HEK293 (cell line): ENCODE data around the gene TTC39A.

ENCODE experiments used
- CTCF ChIA-PET: fragments of 350-600 bp; formaldehyde crosslinking; extraction: SDS; loops from one replicate; lab custom pipeline; 2021; ENCODE audit warnings: antibody characterized with exemption; lab: Yijun Ruan, JAX
- POLR2A ChIA-PET: fragments of 300-600 bp; formaldehyde crosslinking; extraction: SDS; loops from one replicate; lab custom pipeline; 2020; ENCODE audit warnings: antibody characterized with exemption, inconsistent platforms; lab: Yijun Ruan, JAX
- H3K27ac ChIP-seq: fragments of 200-500 bp; sonication (Bioruptor generic); 2 replicates; pipeline ENCODE4 v1.5.1; 2014; ENCODE audit warnings: low read depth, low read length, control low read depth, inconsistent platforms; ENCODE audit errors: extremely low read depth
- H3K36me3 ChIP-seq, 2 experiments: fragments of 200-500 bp in 1 of 2; sonication (Bioruptor generic) in 1 of 2; 1 replicate in 1 of 2; 2 replicates in 1 of 2; pipeline ENCODE4 v1.5.1; 2014 to 2017; ENCODE audit warnings: inconsistent platforms in 2 of 2, low read length in 2 of 2; ENCODE audit not compliant: control insufficient read depth in 2 of 2, insufficient read depth in 1 of 2
- H3K4me1 ChIP-seq: fragments of 200-500 bp; sonication (Bioruptor generic); 2 replicates; pipeline ENCODE4 v1.5.1; 2014; ENCODE audit warnings: mild to moderate bottlenecking, low read length, inconsistent platforms; ENCODE audit not compliant: control insufficient read depth, insufficient read depth
- H3K4me3 ChIP-seq: 2 replicates; pipeline ENCODE4 v1.5.1; 2011; ENCODE audit warnings: low read depth, mild to moderate bottlenecking, control low read depth, low read length, moderate library complexity
- H3K9me3 ChIP-seq: fragments of 200-500 bp; sonication (Bioruptor generic); 2 replicates; pipeline ENCODE4 v1.5.1; 2014; ENCODE audit warnings: low read depth, low read length, inconsistent platforms; ENCODE audit not compliant: control insufficient read depth, insufficient read depth
- GLIS1 ChIP-seq: fragments of 450-650 bp; formaldehyde crosslinking; IDR thresholded peaks from 2 replicates; pipeline ENCODE4 v1.5.1; 2016; ENCODE audit warnings: missing biosample characterization, missing genetic modification characterization
- MEIS1 ChIP-seq: sonication (generic); formaldehyde crosslinking; IDR thresholded peaks from 2 replicates; pipeline ENCODE4 v1.8.1; 2022; ENCODE audit warnings: missing genetic modification reagents, mild to moderate bottlenecking, borderline replicate concordance
- SETDB1 ChIP-seq: IDR thresholded peaks from one replicate; pipeline ENCODE4 v1.6.1; 2017; ENCODE audit warnings: mild to moderate bottlenecking, low read length, moderate library complexity, mixed read lengths; ENCODE audit not compliant: insufficient read length
- SP3 ChIP-seq: fragments of 450-650 bp; formaldehyde crosslinking; IDR thresholded peaks from 2 replicates; pipeline ENCODE4 v1.5.1; 2016; ENCODE audit warnings: missing biosample characterization, missing genetic modification characterization
- TCF7L2 ChIP-seq: IDR thresholded peaks from 2 replicates; pipeline ENCODE4 v1.6.1; 2011; ENCODE audit warnings: low read depth, mild to moderate bottlenecking, inconsistent platforms, low read length, moderate library complexity, borderline replicate concordance
- ZBTB1 ChIP-seq: fragments of 450-650 bp; formaldehyde crosslinking; IDR thresholded peaks from 2 replicates; pipeline ENCODE4 v1.5.1; 2016; ENCODE audit warnings: missing biosample characterization, missing genetic modification characterization
- ZFP37 ChIP-seq: fragments of 450-650 bp; formaldehyde crosslinking; IDR thresholded peaks from 2 replicates; pipeline ENCODE4 v1.5.1; 2016; ENCODE audit warnings: missing biosample characterization, missing genetic modification characterization
- ZNF155 ChIP-seq: fragments of 450-650 bp; formaldehyde crosslinking; IDR thresholded peaks from 2 replicates; pipeline ENCODE4 v1.5.1; 2016; ENCODE audit warnings: missing biosample characterization, missing genetic modification characterization
- ZNF169 ChIP-seq: fragments of 450-650 bp; formaldehyde crosslinking; IDR thresholded peaks from 2 replicates; pipeline ENCODE4 v1.5.1; 2016; ENCODE audit warnings: missing biosample characterization, missing genetic modification characterization
- ZNF19 ChIP-seq: fragments of 450-650 bp; formaldehyde crosslinking; IDR thresholded peaks from 2 replicates; pipeline ENCODE4; 2016; ENCODE audit warnings: missing biosample characterization, missing genetic modification characterization, low read depth
- ZNF394 ChIP-seq: fragments of 450-650 bp; formaldehyde crosslinking; IDR thresholded peaks from 2 replicates; pipeline ENCODE4 v1.5.1; 2016; ENCODE audit warnings: missing biosample characterization, missing genetic modification characterization, mild to moderate bottlenecking, moderate library complexity, borderline replicate concordance
- ZNF558 ChIP-seq: fragments of 450-650 bp; formaldehyde crosslinking; IDR thresholded peaks from 2 replicates; pipeline ENCODE4 v1.5.1; 2016; ENCODE audit warnings: missing biosample characterization, missing genetic modification characterization
- ZNF560 ChIP-seq: fragments of 450-650 bp; formaldehyde crosslinking; IDR thresholded peaks from 2 replicates; pipeline ENCODE4 v1.5.1; 2017; ENCODE audit warnings: missing biosample characterization, missing genetic modification characterization, borderline replicate concordance
- ZNF571 ChIP-seq: fragments of 450-650 bp; formaldehyde crosslinking; IDR thresholded peaks from 2 replicates; pipeline ENCODE4 v1.5.0; 2017; ENCODE audit warnings: missing biosample characterization, missing genetic modification characterization
- ZNF610 ChIP-seq: fragments of 450-650 bp; formaldehyde crosslinking; IDR thresholded peaks from 2 replicates; pipeline ENCODE4 v1.5.1; 2016; ENCODE audit warnings: missing biosample characterization, missing genetic modification characterization, borderline replicate concordance
- ZNF626 ChIP-seq: fragments of 450-650 bp; sonication (Bioruptor Pico); formaldehyde crosslinking; IDR thresholded peaks from 2 replicates; pipeline ENCODE4 v1.5.1; 2018; ENCODE audit warnings: missing biosample characterization, missing genetic modification characterization, inconsistent platforms
- TF ChIP-seq, protein P1 (sequence below): sonication (generic); formaldehyde crosslinking; IDR thresholded peaks from 2 replicates; pipeline ENCODE4 v1.8.1; 2022; ENCODE audit warnings: mild to moderate bottlenecking, moderate library complexity, missing genetic modification reagents
- TF ChIP-seq, protein P2 (sequence below): fragments of 450-650 bp; formaldehyde crosslinking; IDR thresholded peaks from 2 replicates; pipeline ENCODE4 v1.5.1; 2016; ENCODE audit warnings: missing biosample characterization, missing genetic modification characterization
- TF ChIP-seq, protein P3 (sequence below): fragments of 450-650 bp; formaldehyde crosslinking; IDR thresholded peaks from 2 replicates; pipeline ENCODE4 v1.5.1; 2016; ENCODE audit warnings: missing biosample characterization, missing genetic modification characterization
- TF ChIP-seq, protein P4 (sequence below): fragments of 450-650 bp; formaldehyde crosslinking; IDR thresholded peaks from 2 replicates; pipeline ENCODE4 v1.5.1; 2016; ENCODE audit warnings: missing biosample characterization, missing genetic modification characterization
- TF ChIP-seq, protein P5 (sequence below): fragments of 450-650 bp; formaldehyde crosslinking; IDR thresholded peaks from 2 replicates; pipeline ENCODE4 v1.5.1; 2016; ENCODE audit warnings: missing biosample characterization, missing genetic modification characterization
- TF ChIP-seq, protein P6 (sequence below): fragments of 450-650 bp; formaldehyde crosslinking; IDR thresholded peaks from 2 replicates; pipeline ENCODE4 v1.5.1; 2016; ENCODE audit warnings: missing biosample characterization, missing genetic modification characterization, borderline replicate concordance

The TTC39A gene

DNA sequence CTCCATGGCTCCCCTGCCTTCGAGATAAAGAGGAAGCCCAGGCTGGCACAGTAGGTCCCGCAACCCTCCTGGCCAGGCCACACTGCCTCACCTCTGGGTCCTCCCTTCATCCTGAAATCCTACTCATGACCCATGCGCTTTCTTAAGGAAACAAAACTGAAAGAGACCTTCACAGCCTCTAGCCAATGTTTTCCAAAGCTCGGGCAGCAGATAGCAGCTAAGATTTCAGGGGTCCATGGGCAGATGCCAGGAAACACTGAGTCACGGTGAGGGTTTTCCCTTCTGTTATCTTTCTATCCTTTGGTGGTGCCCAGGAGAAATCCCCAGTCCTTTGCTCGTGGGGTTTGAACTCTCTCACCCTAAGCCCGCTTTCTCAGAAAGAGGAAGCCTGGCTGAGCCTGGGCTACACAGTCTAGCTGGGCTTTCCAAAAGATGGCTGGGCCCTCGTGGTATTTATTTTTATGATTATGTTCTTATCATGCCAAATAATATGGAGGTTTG lies 26.6 kb downstream of the TTC39A start:
- Histone ChIP-seq H3K4me3 (no peak overlapping the region), H3K4me1 (no peaks in the 10 kb centered on the region), H3K9me3 (no peaks in the 10 kb centered on the region), H3K36me3 (peaks cover 0 to 36% of the 10 kb centered on the region in 2 experiments; a peak in 1 of 3 replicates), H3K27ac (no peak overlapping the region)
- no peak for TF ChIP-seq MEIS1 (CRISPR knock-in tag)
- TF ChIP-seq ZNF155 (tag by site-specific recombination), result no peak
- TF ChIP-seq, protein P1, sequence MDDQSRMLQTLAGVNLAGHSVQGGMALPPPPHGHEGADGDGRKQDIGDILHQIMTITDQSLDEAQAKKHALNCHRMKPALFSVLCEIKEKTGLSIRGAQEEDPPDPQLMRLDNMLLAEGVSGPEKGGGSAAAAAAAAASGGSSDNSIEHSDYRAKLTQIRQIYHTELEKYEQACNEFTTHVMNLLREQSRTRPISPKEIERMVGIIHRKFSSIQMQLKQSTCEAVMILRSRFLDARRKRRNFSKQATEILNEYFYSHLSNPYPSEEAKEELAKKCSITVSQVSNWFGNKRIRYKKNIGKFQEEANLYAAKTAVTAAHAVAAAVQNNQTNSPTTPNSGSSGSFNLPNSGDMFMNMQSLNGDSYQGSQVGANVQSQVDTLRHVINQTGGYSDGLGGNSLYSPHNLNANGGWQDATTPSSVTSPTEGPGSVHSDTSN (CRISPR knock-in tag), result no peak
- TF ChIP-seq SP3 (tag by site-specific recombination), result no peak
- TF ChIP-seq ZNF19 (tag by site-specific recombination), result no peak
- TF ChIP-seq ZNF610 (tag by site-specific recombination), result no peak
- TF ChIP-seq TCF7L2, result no peak
- TF ChIP-seq ZNF626 (tag by site-specific recombination), result no peak
- TF ChIP-seq, protein P2, sequence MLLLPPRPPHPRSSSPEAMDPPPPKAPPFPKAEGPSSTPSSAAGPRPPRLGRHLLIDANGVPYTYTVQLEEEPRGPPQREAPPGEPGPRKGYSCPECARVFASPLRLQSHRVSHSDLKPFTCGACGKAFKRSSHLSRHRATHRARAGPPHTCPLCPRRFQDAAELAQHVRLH (tag by site-specific recombination), result no peak
- no peak for TF ChIP-seq ZNF169 (tag by site-specific recombination)
- TF ChIP-seq, protein P3, sequence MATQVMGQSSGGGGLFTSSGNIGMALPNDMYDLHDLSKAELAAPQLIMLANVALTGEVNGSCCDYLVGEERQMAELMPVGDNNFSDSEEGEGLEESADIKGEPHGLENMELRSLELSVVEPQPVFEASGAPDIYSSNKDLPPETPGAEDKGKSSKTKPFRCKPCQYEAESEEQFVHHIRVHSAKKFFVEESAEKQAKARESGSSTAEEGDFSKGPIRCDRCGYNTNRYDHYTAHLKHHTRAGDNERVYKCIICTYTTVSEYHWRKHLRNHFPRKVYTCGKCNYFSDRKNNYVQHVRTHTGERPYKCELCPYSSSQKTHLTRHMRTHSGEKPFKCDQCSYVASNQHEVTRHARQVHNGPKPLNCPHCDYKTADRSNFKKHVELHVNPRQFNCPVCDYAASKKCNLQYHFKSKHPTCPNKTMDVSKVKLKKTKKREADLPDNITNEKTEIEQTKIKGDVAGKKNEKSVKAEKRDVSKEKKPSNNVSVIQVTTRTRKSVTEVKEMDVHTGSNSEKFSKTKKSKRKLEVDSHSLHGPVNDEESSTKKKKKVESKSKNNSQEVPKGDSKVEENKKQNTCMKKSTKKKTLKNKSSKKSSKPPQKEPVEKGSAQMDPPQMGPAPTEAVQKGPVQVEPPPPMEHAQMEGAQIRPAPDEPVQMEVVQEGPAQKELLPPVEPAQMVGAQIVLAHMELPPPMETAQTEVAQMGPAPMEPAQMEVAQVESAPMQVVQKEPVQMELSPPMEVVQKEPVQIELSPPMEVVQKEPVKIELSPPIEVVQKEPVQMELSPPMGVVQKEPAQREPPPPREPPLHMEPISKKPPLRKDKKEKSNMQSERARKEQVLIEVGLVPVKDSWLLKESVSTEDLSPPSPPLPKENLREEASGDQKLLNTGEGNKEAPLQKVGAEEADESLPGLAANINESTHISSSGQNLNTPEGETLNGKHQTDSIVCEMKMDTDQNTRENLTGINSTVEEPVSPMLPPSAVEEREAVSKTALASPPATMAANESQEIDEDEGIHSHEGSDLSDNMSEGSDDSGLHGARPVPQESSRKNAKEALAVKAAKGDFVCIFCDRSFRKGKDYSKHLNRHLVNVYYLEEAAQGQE (tag by site-specific recombination), result no peak
- TF ChIP-seq ZNF394 (tag by site-specific recombination), result no peak
- TF ChIP-seq, protein P4, sequence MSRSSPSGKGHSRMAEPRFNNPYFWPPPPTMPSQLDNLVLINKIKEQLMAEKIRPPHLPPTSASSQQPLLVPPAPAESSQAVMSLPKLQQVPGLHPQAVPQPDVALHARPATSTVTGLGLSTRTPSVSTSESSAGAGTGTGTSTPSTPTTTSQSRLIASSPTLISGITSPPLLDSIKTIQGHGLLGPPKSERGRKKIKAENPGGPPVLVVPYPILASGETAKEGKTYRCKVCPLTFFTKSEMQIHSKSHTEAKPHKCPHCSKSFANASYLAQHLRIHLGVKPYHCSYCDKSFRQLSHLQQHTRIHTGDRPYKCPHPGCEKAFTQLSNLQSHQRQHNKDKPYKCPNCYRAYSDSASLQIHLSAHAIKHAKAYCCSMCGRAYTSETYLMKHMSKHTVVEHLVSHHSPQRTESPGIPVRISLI, result no peak
- no peak for TF ChIP-seq ZNF571
- ChIA-PET POLR2A (no interaction called here), CTCF (interaction anchor here (0.6 kb wide), 1 partner anchor 62 kb away, joined by 5 read pairs; no protein-coding TSS in a partner anchor)

DNA sequence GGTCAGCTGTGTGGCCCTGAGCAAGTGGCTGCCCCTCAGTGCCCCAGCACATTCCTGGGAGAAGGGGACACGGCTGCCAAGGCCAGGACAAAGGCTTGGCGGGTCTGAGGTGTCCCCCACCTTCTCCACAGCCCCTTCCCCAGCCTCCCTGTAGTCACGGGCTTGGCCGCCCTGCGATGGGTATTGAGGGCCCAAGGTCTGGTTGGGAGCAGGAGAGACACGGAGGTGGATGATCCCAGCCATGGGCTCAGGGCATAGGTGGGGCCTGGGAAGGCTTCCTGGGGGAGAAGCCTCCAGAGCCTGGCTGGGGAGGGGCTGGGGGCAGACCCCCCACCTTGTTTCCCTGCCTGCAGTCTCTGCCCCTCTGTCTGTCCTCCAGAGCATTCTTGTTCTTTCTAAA lies 27.0 kb downstream of the TTC39A start:
- no peak overlapping the region for H3K4me3 ChIP-seq
- H3K36me3 ChIP-seq, result peaks cover 0 to 32% of the 10 kb centered on the region in 2 experiments; a peak in 1 of 3 replicates
- ChIA-PET POLR2A (interaction anchor here (0.6 kb wide), 1 partner anchor 232 kb away, joined by 3 read pairs; no protein-coding TSS in a partner anchor), CTCF (interaction anchor here (0.6 kb wide), 1 partner anchor 61 kb away, joined by 5 read pairs; no protein-coding TSS in a partner anchor)
- H3K9me3 ChIP-seq, result no peaks in the 10 kb centered on the region
- H3K27ac ChIP-seq, result no peak overlapping the region
- H3K4me1 ChIP-seq, result no peaks in the 10 kb centered on the region
- TF ChIP-seq ZBTB1 (tag by site-specific recombination) (no peak), ZFP37 (tag by site-specific recombination) (no peak), SETDB1 (no peak), ZNF558 (no peak), GLIS1 (tag by site-specific recombination) (peak; percentile 63), ZNF560 (tag by site-specific recombination) (no peak)
- TF ChIP-seq, protein P5, sequence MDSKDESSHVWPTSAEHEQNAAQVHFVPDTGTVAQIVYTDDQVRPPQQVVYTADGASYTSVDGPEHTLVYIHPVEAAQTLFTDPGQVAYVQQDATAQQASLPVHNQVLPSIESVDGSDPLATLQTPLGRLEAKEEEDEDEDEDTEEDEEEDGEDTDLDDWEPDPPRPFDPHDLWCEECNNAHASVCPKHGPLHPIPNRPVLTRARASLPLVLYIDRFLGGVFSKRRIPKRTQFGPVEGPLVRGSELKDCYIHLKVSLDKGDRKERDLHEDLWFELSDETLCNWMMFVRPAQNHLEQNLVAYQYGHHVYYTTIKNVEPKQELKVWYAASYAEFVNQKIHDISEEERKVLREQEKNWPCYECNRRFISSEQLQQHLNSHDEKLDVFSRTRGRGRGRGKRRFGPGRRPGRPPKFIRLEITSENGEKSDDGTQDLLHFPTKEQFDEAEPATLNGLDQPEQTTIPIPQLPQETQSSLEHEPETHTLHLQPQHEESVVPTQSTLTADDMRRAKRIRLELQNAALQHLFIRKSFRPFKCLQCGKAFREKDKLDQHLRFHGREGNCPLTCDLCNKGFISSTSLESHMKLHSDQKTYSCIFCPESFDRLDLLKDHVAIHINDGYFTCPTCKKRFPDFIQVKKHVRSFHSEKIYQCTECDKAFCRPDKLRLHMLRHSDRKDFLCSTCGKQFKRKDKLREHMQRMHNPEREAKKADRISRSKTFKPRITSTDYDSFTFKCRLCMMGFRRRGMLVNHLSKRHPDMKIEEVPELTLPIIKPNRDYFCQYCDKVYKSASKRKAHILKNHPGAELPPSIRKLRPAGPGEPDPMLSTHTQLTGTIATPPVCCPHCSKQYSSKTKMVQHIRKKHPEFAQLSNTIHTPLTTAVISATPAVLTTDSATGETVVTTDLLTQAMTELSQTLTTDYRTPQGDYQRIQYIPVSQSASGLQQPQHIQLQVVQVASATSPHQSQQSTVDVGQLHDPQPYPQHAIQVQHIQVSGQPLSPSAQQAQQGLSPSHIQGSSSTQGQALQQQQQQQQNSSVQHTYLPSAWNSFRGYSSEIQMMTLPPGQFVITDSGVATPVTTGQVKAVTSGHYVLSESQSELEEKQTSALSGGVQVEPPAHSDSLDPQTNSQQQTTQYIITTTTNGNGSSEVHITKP, result no peak
- TF ChIP-seq, protein P6, sequence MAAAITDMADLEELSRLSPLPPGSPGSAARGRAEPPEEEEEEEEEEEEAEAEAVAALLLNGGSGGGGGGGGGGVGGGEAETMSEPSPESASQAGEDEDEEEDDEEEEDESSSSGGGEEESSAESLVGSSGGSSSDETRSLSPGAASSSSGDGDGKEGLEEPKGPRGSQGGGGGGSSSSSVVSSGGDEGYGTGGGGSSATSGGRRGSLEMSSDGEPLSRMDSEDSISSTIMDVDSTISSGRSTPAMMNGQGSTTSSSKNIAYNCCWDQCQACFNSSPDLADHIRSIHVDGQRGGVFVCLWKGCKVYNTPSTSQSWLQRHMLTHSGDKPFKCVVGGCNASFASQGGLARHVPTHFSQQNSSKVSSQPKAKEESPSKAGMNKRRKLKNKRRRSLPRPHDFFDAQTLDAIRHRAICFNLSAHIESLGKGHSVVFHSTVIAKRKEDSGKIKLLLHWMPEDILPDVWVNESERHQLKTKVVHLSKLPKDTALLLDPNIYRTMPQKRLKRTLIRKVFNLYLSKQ, result no peak
